Thymus (tissue), 11 donors: ENCODE data around the gene TMEM233. TPM values are rescaled to one million over a fixed set of nuclear protein-coding genes. Genes with fewer than 3 reads are reported as not detected.

Experiments
- DNase-seq, 9 donors: peaks; one replicate each; pipeline ENCODE4 v3.0.0-alpha.2; 2013; ENCODE audit warnings: low spot score in 9 of 9, low read depth in 6 of 9, missing footprints in 1 of 9
- H3K27ac ChIP-seq, 2 donors: one replicate each; pipeline ENCODE4 v1.5.1; 2013; ENCODE audit warnings: control low read depth in 1 of 2, low read depth in 1 of 2, low read length in 1 of 2, mild to moderate bottlenecking in 1 of 2, moderate library complexity in 1 of 2
- H3K27me3 ChIP-seq, 2 donors: one replicate each; pipeline ENCODE4 v1.5.1; 2013; ENCODE audit warnings: low read length in 1 of 2; ENCODE audit not compliant: control insufficient read depth in 2 of 2, insufficient read depth in 1 of 2
- H3K36me3 ChIP-seq, 2 donors: one replicate each; pipeline ENCODE4 v1.5.1; 2013; ENCODE audit warnings: low read length in 1 of 2, mild to moderate bottlenecking in 1 of 2, moderate library complexity in 1 of 2; ENCODE audit not compliant: control insufficient read depth in 2 of 2, insufficient read depth in 2 of 2
- H3K4me1 ChIP-seq, 2 donors: one replicate each; pipeline ENCODE4 v1.5.1; 2013; ENCODE audit warnings: low read length in 2 of 2; ENCODE audit not compliant: control insufficient read depth in 2 of 2, insufficient read depth in 2 of 2
- H3K4me3 ChIP-seq, 2 donors: one replicate each; pipeline ENCODE4 v1.5.1; 2013; ENCODE audit warnings: low read length in 2 of 2, control low read depth in 1 of 2, mild to moderate bottlenecking in 1 of 2
- H3K9me3 ChIP-seq, 2 donors: one replicate each; pipeline ENCODE4 v1.5.1; 2013; ENCODE audit warnings: low read length in 1 of 2, mild to moderate bottlenecking in 1 of 2; ENCODE audit not compliant: control insufficient read depth in 2 of 2, insufficient read depth in 1 of 2
- WGBS: extraction: QIAGEN DNeasy Blood & Tissue Kit; methylation state at CpG from one replicate; pipeline ENCODE4 v1.1.7; 2013; 5-methylcytosine and 5-hydroxymethylcytosine counted together
- polyA plus RNA-seq: library from polyadenylated mRNA; stranded (reverse); fragments of 200-250 nt; gene quantifications from one replicate; pipeline ENCODE4 v1.2.3, GENCODE V29; 2013
- total RNA-seq: library from RNA; stranded (reverse); fragments of 120-200 nt; gene quantifications from one replicate; pipeline ENCODE4 v1.2.4, GENCODE V29; 2013
- donor health status: healthy.

The TMEM233 gene
- total and polyA plus RNA-seq, 2 donors: 1.1 to 1.7 TPM

DNA sequence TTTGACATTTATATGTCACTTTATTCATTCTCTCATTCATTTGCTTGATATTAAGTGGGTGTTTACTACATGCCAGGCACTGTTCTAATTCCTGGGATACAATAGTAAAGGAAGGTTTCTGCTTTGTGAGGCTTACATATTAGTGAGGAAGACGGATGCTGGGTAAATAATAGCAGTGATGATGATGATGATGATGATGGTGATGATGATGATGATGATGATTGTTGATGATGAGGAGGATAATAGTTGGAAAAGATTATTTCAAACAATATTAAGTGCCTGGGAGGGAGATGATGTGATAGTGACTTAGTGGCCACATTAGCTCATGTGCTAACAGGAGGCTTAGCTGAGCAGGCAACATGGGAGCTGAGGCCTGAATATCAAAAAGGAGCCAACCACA, 19.3 kb upstream of the TMEM233 start:
- Histone ChIP-seq H3K4me1 (no peaks in the 10 kb centered on the region), H3K27ac (no peak overlapping the region), H3K9me3 (no peaks in the 10 kb centered on the region), H3K36me3 (no peaks in the 10 kb centered on the region), H3K4me3 (no peak overlapping the region), H3K27me3 (no peaks in the 10 kb centered on the region)
- WGBS: 97% methylated on average over 1 of the region's 1 CpG
- no peak for DNase-seq

DNA sequence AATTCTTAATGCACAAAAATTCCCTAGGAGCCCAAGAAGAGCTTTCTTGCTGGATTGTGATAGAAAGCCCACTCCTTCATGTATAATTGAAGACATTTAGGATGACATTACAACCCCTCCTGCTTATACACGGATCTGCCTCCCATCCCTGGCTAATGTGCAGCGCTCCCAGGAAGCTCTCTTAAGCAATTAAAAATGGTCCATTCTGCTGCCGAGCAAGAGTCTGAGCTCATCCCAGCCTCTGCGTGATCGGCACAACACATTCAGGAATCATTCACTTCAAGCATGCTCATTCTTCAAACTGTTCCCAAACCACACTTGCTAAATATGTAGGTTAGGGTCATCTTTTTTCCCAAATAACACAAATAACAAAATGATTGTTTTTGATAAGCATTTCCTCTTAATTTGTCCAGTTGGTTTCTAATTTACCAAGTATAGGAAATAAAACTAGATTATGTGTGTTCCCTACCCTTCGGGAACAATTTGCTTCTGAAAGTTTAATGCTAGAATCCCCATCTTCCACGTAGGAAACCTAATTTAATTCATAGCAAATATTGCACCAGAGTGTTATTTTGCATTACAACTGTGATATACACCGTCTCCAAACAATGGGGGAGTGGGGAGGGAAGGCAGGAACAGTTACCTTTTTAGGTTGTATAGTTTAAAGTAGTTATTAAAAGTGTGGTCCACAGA, 17.3 kb upstream of the TMEM233 start:
- Histone ChIP-seq H3K36me3 (no peaks in the 10 kb centered on the region), H3K27me3 (no peaks in the 10 kb centered on the region), H3K4me3 (no peak overlapping the region), H3K4me1 (no peaks in the 10 kb centered on the region), H3K9me3 (no peaks in the 10 kb centered on the region), H3K27ac (no peak overlapping the region)
- 83% methylated on average over 8 of the region's 8 CpGs for WGBS
- DNase-seq: no peak

- no peak overlapping the region for H3K27ac ChIP-seq
- no peaks in the 10 kb centered on the region for H3K9me3 ChIP-seq
- DNase-seq: no peak
These were observed 16.7 kb upstream of the TMEM233 start for GRCh38 chr12:119576915-119577314.

GRCh38 chr12:119578112-119578511, 15.5 kb upstream of the TMEM233 start:
- H3K36me3 ChIP-seq: no peaks in the 10 kb centered on the region
- WGBS: 93% methylated on average over 2 of the region's 2 CpGs
- no peak overlapping the region for H3K27ac ChIP-seq
- no peak for DNase-seq
- H3K4me1 ChIP-seq: no peaks in the 10 kb centered on the region
- no peak overlapping the region for H3K4me3 ChIP-seq
- no peaks in the 10 kb centered on the region for H3K27me3 ChIP-seq
- H3K9me3 ChIP-seq: no peaks in the 10 kb centered on the region

More at GRCh38 chr12:119576915-119577314, 16.7 kb upstream of the TMEM233 start:
- Histone ChIP-seq H3K27me3 (no peaks in the 10 kb centered on the region), H3K4me3 (no peak overlapping the region), H3K4me1 (no peaks in the 10 kb centered on the region), H3K36me3 (no peaks in the 10 kb centered on the region)
- 67% methylated on average over 1 of the region's 1 CpG for WGBS

DNA sequence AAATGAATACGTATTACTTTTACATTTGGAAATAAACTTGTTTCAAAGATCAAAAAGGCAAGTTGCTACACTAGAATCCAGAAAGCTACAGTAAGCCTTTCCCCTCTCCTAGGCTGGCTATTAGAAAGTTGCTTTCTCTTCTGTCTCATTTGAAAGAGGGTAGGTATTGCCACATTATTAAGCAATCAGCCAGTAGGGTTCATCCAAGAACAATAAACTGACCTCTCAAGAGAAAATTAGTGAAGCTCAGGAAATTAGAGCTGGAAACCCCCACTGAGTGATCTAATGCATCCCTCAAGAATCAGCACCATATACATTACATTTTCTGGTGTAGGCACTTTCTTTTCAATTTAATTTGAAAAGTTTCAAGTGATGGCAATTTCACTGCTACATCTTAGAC, 4.5 kb upstream of the TMEM233 start:
- H3K27me3 ChIP-seq: peaks cover 10 to 18% of the 10 kb centered on the region in 2 donors
- 95% methylated on average over 1 of the region's 1 CpG for WGBS
- no peaks in the 10 kb centered on the region for H3K4me1 ChIP-seq
- no peaks in the 10 kb centered on the region for H3K36me3 ChIP-seq
- H3K9me3 ChIP-seq: no peaks in the 10 kb centered on the region
- DNase-seq: peak in 1 of 9 donors; percentile 17
- H3K4me3 ChIP-seq: no peak overlapping the region
- no peak overlapping the region for H3K27ac ChIP-seq

DNA sequence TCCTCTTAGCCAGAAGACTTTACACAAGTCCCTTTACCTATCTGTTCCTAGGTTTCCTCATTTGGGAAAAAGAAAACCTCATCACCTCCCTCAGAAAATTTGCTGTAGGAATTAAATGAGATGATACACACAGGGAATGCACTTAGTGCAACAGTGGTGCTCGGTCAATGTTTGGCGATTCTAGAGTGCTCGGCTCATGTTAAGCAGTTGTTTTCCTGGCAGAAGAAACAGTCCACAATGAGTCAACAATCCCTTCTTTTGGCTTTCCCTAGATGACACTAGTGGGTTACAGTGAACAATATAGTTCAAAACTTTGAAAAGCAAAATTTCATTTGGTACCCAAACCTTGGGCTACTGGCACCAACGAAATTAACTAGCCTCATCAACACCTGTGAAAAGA, 3.9 kb upstream of the TMEM233 start:
- Histone ChIP-seq H3K27me3 (peaks cover 16 to 23% of the 10 kb centered on the region in 2 donors), H3K4me1 (no peaks in the 10 kb centered on the region)
- WGBS: 88% methylated on average over 4 of the region's 4 CpGs

GRCh38 chr12:119592232-119592631, 1.3 kb upstream of the TMEM233 start:
- Histone ChIP-seq H3K4me3 (no peak overlapping the region), H3K36me3 (no peaks in the 10 kb centered on the region), H3K27ac (no peak overlapping the region), H3K4me1 (no peaks in the 10 kb centered on the region), H3K27me3 (peaks cover 32 to 48% of the 10 kb centered on the region in 2 donors), H3K9me3 (no peaks in the 10 kb centered on the region)
- WGBS: 92% methylated on average over 2 of the region's 2 CpGs
- DNase-seq: no peak

More for the DNA sequence above, 3.9 kb upstream of the TMEM233 start:
- no peak for DNase-seq
- H3K4me3 ChIP-seq: no peak overlapping the region
- H3K9me3 ChIP-seq: no peaks in the 10 kb centered on the region
- H3K36me3 ChIP-seq: no peaks in the 10 kb centered on the region
- H3K27ac ChIP-seq: peak overlapping the region in 1 of 2 donors; percentile 26

- Histone ChIP-seq H3K27me3 (peaks cover 32 to 48% of the 10 kb centered on the region in 2 donors), H3K27ac (peak overlapping the region in 1 of 2 donors; percentile 37)
These were observed 791 bp downstream of the TMEM233 start for GRCh38 chr12:119594399-119594730.

GRCh38 chr12:119594772-119595445, 1.3 kb downstream of the TMEM233 start:
- peak overlapping the region in 1 of 2 donors; percentile 5 for H3K4me3 ChIP-seq
- no peak overlapping the region for H3K27ac ChIP-seq
- no peak for DNase-seq
- 5% methylated on average over 49 of the region's 49 CpGs for WGBS
- no peaks in the 10 kb centered on the region for H3K9me3 ChIP-seq
- peaks cover 32 to 48% of the 10 kb centered on the region in 2 donors for H3K27me3 ChIP-seq
- H3K36me3 ChIP-seq: no peaks in the 10 kb centered on the region
- H3K4me1 ChIP-seq: no peaks in the 10 kb centered on the region

More at GRCh38 chr12:119594399-119594730, 791 bp downstream of the TMEM233 start:
- Histone ChIP-seq H3K36me3 (no peaks in the 10 kb centered on the region), H3K4me1 (no peaks in the 10 kb centered on the region), H3K9me3 (no peaks in the 10 kb centered on the region), H3K4me3 (no peak overlapping the region)
- DNase-seq: no peak
- 5% methylated on average over 22 of the region's 22 CpGs for WGBS
